Endodermal cell (in vitro differentiated cells): ENCODE results near the gene ARHGAP45. TPM values are rescaled to one million over a fixed set of nuclear protein-coding genes. Genes with fewer than 3 reads are reported as not detected.

Experiments
- DNase-seq: peaks from one replicate; pipeline ENCODE4 v3.0.0-alpha.2; 2017
- H3K27ac ChIP-seq: 2 replicates; pipeline ENCODE4 v1.5.1; 2013; ENCODE audit warnings: mild to moderate bottlenecking, low read depth, low read length, moderate library complexity
- H3K27me3 ChIP-seq: 2 replicates; pipeline ENCODE4 v1.6.1; 2013; ENCODE audit warnings: mild to moderate bottlenecking, low read length, moderate library complexity; ENCODE audit not compliant: insufficient read depth, control insufficient read depth, poor library complexity, severe bottlenecking
- H3K36me3 ChIP-seq: 2 replicates; pipeline ENCODE4 v1.7.0; 2013; ENCODE audit warnings: mild to moderate bottlenecking, low read length, moderate library complexity; ENCODE audit not compliant: control insufficient read depth, insufficient read depth
- H3K4me1 ChIP-seq: one replicate; pipeline ENCODE4 v1.7.0; 2013; ENCODE audit warnings: low read length; ENCODE audit not compliant: control insufficient read depth, insufficient read depth
- H3K4me3 ChIP-seq: 2 replicates; pipeline ENCODE4 v1.5.1; 2013; ENCODE audit warnings: mild to moderate bottlenecking, low read length, moderate library complexity
- H3K9ac ChIP-seq: 2 replicates; pipeline ENCODE4 v1.6.1; 2013; ENCODE audit warnings: mild to moderate bottlenecking, low read length, moderate library complexity; ENCODE audit not compliant: poor library complexity, severe bottlenecking; ENCODE audit errors: extremely low read depth
- H3K9me3 ChIP-seq: 2 replicates; pipeline ENCODE4 v1.6.1; 2013; ENCODE audit warnings: mild to moderate bottlenecking, low read length, moderate library complexity; ENCODE audit not compliant: control insufficient read depth
- H3K27ac Mint-ChIP-seq: 2 replicates; pipeline ENCODE4 v1.8.0; 2020; ENCODE audit warnings: mixed read lengths
- H3K27me3 Mint-ChIP-seq: 2 replicates; pipeline ENCODE4 v1.8.0; 2021; ENCODE audit warnings: mild to moderate bottlenecking, mixed read lengths; ENCODE audit not compliant: insufficient read depth
- H3K36me3 Mint-ChIP-seq: 2 replicates; pipeline ENCODE4 v1.8.0; 2020; ENCODE audit warnings: low read depth, mixed read lengths
- H3K4me1 Mint-ChIP-seq: 2 replicates; pipeline ENCODE4 v1.8.0; 2020; ENCODE audit warnings: mixed read lengths
- H3K4me3 Mint-ChIP-seq: 2 replicates; pipeline ENCODE4 v1.8.0; 2020; ENCODE audit warnings: mild to moderate bottlenecking, moderate library complexity, mixed read lengths
- H3K9me3 Mint-ChIP-seq: 2 replicates; pipeline ENCODE4 v1.8.0; 2020; ENCODE audit warnings: mild to moderate bottlenecking, mixed read lengths
- CTCF ChIP-seq: fragments of 200-600 bp; sonication (generic); conservative IDR thresholded peaks from 2 replicates; pipeline ENCODE4 v1.5.0; 2021; ENCODE audit warnings: antibody characterized with exemption, mild to moderate bottlenecking
- WGBS, 2 experiments: methylation state at CpG; one replicate each; pipeline versions ENCODE4 v1.1.5 to v1.1.7; 2013; ENCODE audit warnings: missing lambda C conversion rate in 2 of 2, mixed read lengths in 1 of 2; ENCODE audit not compliant: insufficient coverage in 1 of 2, insufficient read length in 1 of 2; 5-methylcytosine and 5-hydroxymethylcytosine counted together
- total RNA-seq, 2 donors: library from RNA; stranded (reverse); fragmentation: NEBNext Ultra II Directional in 1 of 2; extraction: Animal tissue kit (Norgen Biotek cat#: 25700) in 1 of 2; gene quantifications; 2 replicates in 1 of 2; 3 replicates in 1 of 2; pipeline ENCODE4 v1.2.1, GENCODE V29; 2021

Gene ARHGAP45
- total RNA-seq, 2 donors from 2014 or later = 14.8 to 17.1 TPM

- Mint-ChIP-seq H3K27ac (no peak overlapping the region), H3K27me3 (peaks cover 65% of the 10 kb centered on the region)
- TF ChIP-seq CTCF = no peak
Observed at GRCh38 chr19:1068009-1069001, 1.3 kb downstream of the ARHGAP45 start.

GRCh38 chr19:1069009-1069779 lies 2.2 kb downstream of the ARHGAP45 start:
- 91 to 92% methylated on average over 19 to 25 of the region's 25 CpGs for WGBS, 2 experiments
- H3K9me3 Mint-ChIP-seq = no peaks in the 10 kb centered on the region
- no peaks in the 10 kb centered on the region for H3K36me3 Mint-ChIP-seq

More at GRCh38 chr19:1068009-1069001, 1.3 kb downstream of the ARHGAP45 start:
- H3K4me1 Mint-ChIP-seq = peaks cover 5% of the 10 kb centered on the region
- no peak overlapping the region for H3K4me3 Mint-ChIP-seq
- Histone ChIP-seq H3K27ac (no peak overlapping the region), H3K27me3 (peaks cover 80% of the 10 kb centered on the region), H3K9me3 (no peaks in the 10 kb centered on the region), H3K36me3 (no peaks in the 10 kb centered on the region), H3K4me3 (no peak overlapping the region), H3K9ac (no peak overlapping the region), H3K4me1 (peaks cover 5% of the 10 kb centered on the region)
- H3K36me3 Mint-ChIP-seq = no peaks in the 10 kb centered on the region
- no peaks in the 10 kb centered on the region for H3K9me3 Mint-ChIP-seq
- no peak for DNase-seq
- WGBS, 2 experiments = 93 to 94% methylated on average over 25 to 43 of the region's 45 CpGs

More at GRCh38 chr19:1069009-1069779, 2.2 kb downstream of the ARHGAP45 start:
- H3K4me1 Mint-ChIP-seq = peaks cover 4% of the 10 kb centered on the region
- H3K9me3 ChIP-seq = no peaks in the 10 kb centered on the region
- H3K36me3 ChIP-seq = no peaks in the 10 kb centered on the region
- peaks cover 5% of the 10 kb centered on the region for H3K4me1 ChIP-seq
- no peak for DNase-seq
- H3K27ac ChIP-seq = no peak overlapping the region
- H3K27me3 ChIP-seq = peaks cover 78% of the 10 kb centered on the region
- peaks cover 63% of the 10 kb centered on the region for H3K27me3 Mint-ChIP-seq
- H3K9ac ChIP-seq = no peak overlapping the region
- no peak overlapping the region for H3K4me3 ChIP-seq
- no peak for TF ChIP-seq CTCF
- no peak overlapping the region for H3K27ac Mint-ChIP-seq
- no peak overlapping the region for H3K4me3 Mint-ChIP-seq
